GM23248 (cell line): Measurements from ENCODE around the gene CCDC34.

Experiments used
- EZH2 ChIP-seq: fragments of 200-600 bp; sonication (generic); IDR thresholded peaks from 2 replicates; pipeline ENCODE4 v1.6.1; 2018; ENCODE audit warnings: antibody characterized with exemption, mild to moderate bottlenecking; ENCODE audit not compliant: insufficient read depth, poor library complexity, severe bottlenecking
- EZH2phosphoT487 ChIP-seq: fragments of 200-600 bp; sonication (generic); IDR thresholded peaks from 2 replicates; pipeline ENCODE4 v1.6.1; 2018; ENCODE audit warnings: antibody characterized with exemption, moderate library complexity, mild to moderate bottlenecking, low read depth; ENCODE audit not compliant: insufficient read depth

- TF ChIP-seq EZH2 (no peak), EZH2phosphoT487 (no peak)
Observed at GRCh38 chr11:27371489-27371888, 8.5 kb upstream of the CCDC34 start.
